Naive thymus-derived CD8-positive, alpha-beta T cell (primary cell): ENCODE measurements around the gene CDKL2. TPM values are rescaled to one million over a fixed set of nuclear protein-coding genes. Genes with fewer than 3 reads are reported as not detected.
A peak's percentile ranks its signal among the peaks of the same experiment; 100 is the strongest.

ENCODE experiments used
- ATAC-seq, 2 donors: fragments of 150-1000 bp; cut with Tn5 transposase in 1 of 2; sonication (Bioruptor Pico), chemical (Tn5 transposase) in 1 of 2; 1 replicate in 1 of 2; 2 replicates in 1 of 2; pipeline ENCODE4 v1.10.0; 2021; ENCODE audit warnings: mild to moderate bottlenecking in 2 of 2, moderate library complexity in 2 of 2
- POLR2A ChIA-PET: fragments of 350-600 bp; sonication (Branson Sonifier 250); formaldehyde crosslinking; loops from one replicate; lab custom pipeline; 2021; ENCODE audit warnings: antibody characterized with exemption; lab: Charles Lee
- DNase-seq, 10 donors: peaks; one replicate each; pipeline versions ENCODE4 v3.0.0 to v3.0.0-alpha.2; 2020 to 2022
- H3K27ac Mint-ChIP-seq, 10 donors: one replicate each; pipeline ENCODE4 v1.8.0; 2020 to 2022; ENCODE audit warnings: mild to moderate bottlenecking in 10 of 10, mixed read lengths in 10 of 10, moderate library complexity in 4 of 10, inconsistent platforms in 1 of 10
- H3K27me3 Mint-ChIP-seq, 5 donors: one replicate each; pipeline ENCODE4 v1.8.0; 2021 to 2022; ENCODE audit warnings: mixed read lengths in 5 of 5
- H3K36me3 Mint-ChIP-seq, 3 donors: one replicate each; pipeline ENCODE4 v1.8.0; 2020 to 2022; ENCODE audit warnings: mixed read lengths in 3 of 3, mild to moderate bottlenecking in 2 of 3, inconsistent platforms in 1 of 3
- H3K4me1 Mint-ChIP-seq, 4 donors: one replicate each; pipeline ENCODE4 v1.8.0; 2021 to 2022; ENCODE audit warnings: mixed read lengths in 4 of 4
- H3K4me3 Mint-ChIP-seq, 10 donors: one replicate each; pipeline ENCODE4 v1.8.0; 2020 to 2022; ENCODE audit warnings: mild to moderate bottlenecking in 10 of 10, mixed read lengths in 10 of 10, moderate library complexity in 6 of 10, inconsistent platforms in 1 of 10
- H3K9me3 Mint-ChIP-seq, 9 donors: one replicate each; pipeline ENCODE4 v1.8.0; 2020 to 2022; ENCODE audit warnings: mixed read lengths in 9 of 9, mild to moderate bottlenecking in 3 of 9, inconsistent platforms in 1 of 9, moderate library complexity in 1 of 9
- polyA plus RNA-seq, 3 donors: library from polyadenylated mRNA; unstranded; fragments of 300-500 nt; fragmentation: Illumina TruSeq; gene quantifications; one replicate each; pipeline ENCODE4 v1.2.3, GENCODE V29; 2021
- total RNA-seq, 8 experiments: library from RNA in 2 of 8; stranded (reverse) in 2 of 8; gene quantifications; one replicate each; pipeline ENCODE4 v1.2.3 and lab custom pipeline; 2021 to 2026

Gene CDKL2
- total and polyA plus RNA-seq, 5 experiments from 2014 or later: 0.20 to 1.0 (median 0.82) TPM

DNA sequence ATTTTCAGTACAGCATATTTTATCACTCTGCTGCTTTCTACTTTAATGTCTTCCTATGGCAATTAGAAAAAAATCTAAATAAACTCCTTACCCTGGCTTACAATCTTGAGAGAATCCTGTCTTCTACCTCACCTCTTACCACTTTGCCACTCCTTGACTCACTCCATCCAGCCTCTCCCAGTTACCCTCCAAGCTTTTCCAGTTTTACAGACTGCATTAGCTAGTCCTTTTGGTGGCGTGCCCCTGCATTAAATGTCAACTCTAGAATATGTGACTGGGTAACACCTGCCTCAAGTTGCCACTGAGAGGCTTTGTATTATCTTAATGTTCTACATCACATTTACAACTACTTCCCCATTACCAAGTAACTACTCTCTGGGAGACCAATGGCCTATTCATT is 7.5 kb upstream of the CDKL2 start:
- H3K9me3 Mint-ChIP-seq: no peaks in the 10 kb centered on the region
- DNase-seq (no peak), ATAC-seq (no peak)
- POLR2A ChIA-PET: no interaction called here
- H3K27ac Mint-ChIP-seq: peak overlapping the region in 6 of 10 donors; percentile 11 to 88 (median 26)
- no peak overlapping the region for H3K4me3 Mint-ChIP-seq
- H3K4me1 Mint-ChIP-seq: peaks cover 0 to 10% (median 0%) of the 10 kb centered on the region in 4 donors
- H3K36me3 Mint-ChIP-seq: peaks cover 0 to 20% (median 0%) of the 10 kb centered on the region in 3 donors
- H3K27me3 Mint-ChIP-seq: no peaks in the 10 kb centered on the region

DNA sequence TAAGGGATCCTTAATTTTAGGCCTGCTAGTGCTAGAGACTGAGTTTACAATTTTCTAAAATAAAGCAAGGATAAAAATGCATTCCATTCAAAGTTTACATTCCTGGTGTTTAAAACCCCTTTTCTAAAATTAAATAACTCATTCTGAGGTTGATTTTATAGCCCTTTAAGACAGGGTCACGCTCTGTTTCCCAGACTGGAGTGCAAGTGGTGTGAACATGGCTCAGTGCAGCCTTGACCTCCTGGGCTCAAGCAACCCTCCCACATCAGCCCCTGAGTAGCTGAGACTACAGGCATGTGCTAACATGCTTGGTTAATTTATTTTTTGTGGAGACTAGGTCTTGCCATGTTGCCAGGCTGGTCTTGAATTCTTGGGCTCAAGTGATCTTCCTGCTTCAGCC is 6.8 kb upstream of the CDKL2 start:
- ATAC-seq: no peak
- H3K27ac Mint-ChIP-seq: peak overlapping the region in 1 of 10 donors; percentile 26
- DNase-seq: no peak
- peaks cover 0 to 14% (median 0%) of the 10 kb centered on the region in 3 donors for H3K36me3 Mint-ChIP-seq
- no peak overlapping the region for H3K4me3 Mint-ChIP-seq
- H3K9me3 Mint-ChIP-seq: no peaks in the 10 kb centered on the region
- H3K4me1 Mint-ChIP-seq: peaks cover 0 to 10% (median 0%) of the 10 kb centered on the region in 4 donors
- no peaks in the 10 kb centered on the region for H3K27me3 Mint-ChIP-seq
- POLR2A ChIA-PET: no interaction called here

DNA sequence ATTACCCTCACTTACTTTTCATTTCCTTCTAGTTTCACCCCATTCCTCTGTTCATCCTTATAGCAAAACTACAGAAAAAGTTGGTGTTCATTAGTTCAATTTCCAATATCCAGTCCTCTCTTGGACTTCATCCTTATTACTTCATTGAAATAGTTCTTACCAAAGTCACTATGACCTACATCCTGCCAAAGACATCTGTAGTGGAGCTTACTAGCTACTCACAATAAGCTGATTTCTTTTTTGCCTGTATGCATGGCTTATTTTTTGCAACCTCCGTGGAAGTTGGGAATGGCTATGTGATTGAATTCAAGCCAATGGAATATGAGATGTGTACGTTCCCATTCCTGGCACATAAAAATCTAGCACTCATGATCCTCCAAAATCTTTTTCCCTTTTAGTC is 4.6 kb upstream of the CDKL2 start:
- no peak for ATAC-seq
- H3K27me3 Mint-ChIP-seq: no peaks in the 10 kb centered on the region
- no peak for DNase-seq
- no peak overlapping the region for H3K4me3 Mint-ChIP-seq
- peaks cover 8 to 17% (median 11%) of the 10 kb centered on the region in 4 donors for H3K4me1 Mint-ChIP-seq
- POLR2A ChIA-PET: interaction anchor here (0.7 kb wide), 1 partner anchor 534 kb away, joined by 4 read pairs; no protein-coding TSS in a partner anchor
- H3K36me3 Mint-ChIP-seq: peaks cover 0 to 3% (median 0%) of the 10 kb centered on the region in 3 donors
- H3K9me3 Mint-ChIP-seq: no peaks in the 10 kb centered on the region
- H3K27ac Mint-ChIP-seq: peak overlapping the region in 1 of 10 donors; percentile 15

DNA sequence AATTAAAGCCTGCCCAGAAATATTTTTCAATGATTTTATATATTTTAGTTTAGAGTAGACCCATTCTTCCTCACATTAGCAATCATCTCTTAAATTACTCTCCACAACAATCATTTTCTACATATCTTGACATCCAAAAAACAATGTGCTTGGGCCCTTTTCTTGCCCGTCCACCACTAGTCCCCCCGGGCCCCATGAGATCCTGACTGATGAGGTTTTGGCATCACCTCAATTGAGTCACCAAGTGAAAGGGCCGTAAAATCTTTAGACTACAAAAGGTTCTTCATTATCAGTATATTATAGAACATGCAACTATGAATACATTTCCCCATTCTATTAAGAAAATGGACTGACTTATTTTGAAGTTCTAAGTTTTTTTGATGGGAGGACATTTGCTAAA is 4.0 kb upstream of the CDKL2 start:
- no peak for ATAC-seq
- Mint-ChIP-seq H3K27me3 (no peaks in the 10 kb centered on the region), H3K27ac (peak overlapping the region in 1 of 10 donors; percentile 21), H3K36me3 (no peaks in the 10 kb centered on the region), H3K4me1 (peaks cover 8 to 17% (median 12%) of the 10 kb centered on the region in 4 donors), H3K9me3 (no peaks in the 10 kb centered on the region), H3K4me3 (no peak overlapping the region)
- POLR2A ChIA-PET: no interaction called here
- no peak for DNase-seq

DNA sequence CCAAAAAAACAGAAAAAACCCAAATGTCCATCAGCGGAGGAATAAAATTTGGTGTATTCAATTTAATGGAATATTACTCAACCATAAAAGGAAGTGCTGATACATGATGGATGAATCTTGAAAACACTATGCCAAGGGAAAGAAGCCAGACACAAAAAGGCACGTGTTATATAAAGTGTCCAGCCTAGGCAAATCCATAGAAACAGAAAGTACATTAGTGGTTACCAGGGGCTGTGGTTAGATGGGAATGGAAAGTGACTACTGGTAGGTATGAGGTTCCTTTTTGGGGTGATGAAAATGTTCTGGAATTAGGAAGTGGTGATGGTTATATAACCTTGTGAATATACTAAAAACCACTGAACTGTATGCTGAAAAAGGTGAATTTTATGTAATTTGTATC is 3.5 kb upstream of the CDKL2 start:
- no peaks in the 10 kb centered on the region for H3K9me3 Mint-ChIP-seq
- no peaks in the 10 kb centered on the region for H3K36me3 Mint-ChIP-seq
- ATAC-seq: no peak
- peaks cover 8 to 15% (median 13%) of the 10 kb centered on the region in 4 donors for H3K4me1 Mint-ChIP-seq
- peak overlapping the region in 1 of 10 donors; percentile 52 for H3K27ac Mint-ChIP-seq
- POLR2A ChIA-PET: no interaction called here
- DNase-seq: no peak
- no peak overlapping the region for H3K4me3 Mint-ChIP-seq
- H3K27me3 Mint-ChIP-seq: peaks cover 0 to 1% (median 0%) of the 10 kb centered on the region in 5 donors

DNA sequence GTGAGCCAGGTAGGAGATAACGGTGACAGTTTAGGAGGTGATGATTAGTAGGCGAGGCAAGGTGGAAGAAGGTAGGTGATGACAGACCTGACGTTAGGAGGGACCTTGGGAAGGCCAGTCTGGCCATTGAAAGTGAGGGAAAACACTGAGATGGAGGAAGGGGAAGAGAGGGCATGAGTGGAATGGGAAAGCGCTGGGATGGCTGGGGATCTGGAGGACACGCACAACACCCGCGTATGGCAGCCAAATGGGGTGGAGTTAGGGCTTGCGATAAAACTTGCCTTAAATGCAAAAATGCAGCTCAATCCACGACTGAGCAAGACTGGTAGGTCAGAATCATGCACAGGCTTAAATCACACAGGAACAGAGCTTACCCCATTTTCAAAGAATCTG is 605 bp upstream of the CDKL2 start:
- Mint-ChIP-seq H3K36me3 (no peaks in the 10 kb centered on the region), H3K4me1 (peaks cover 8 to 14% (median 12%) of the 10 kb centered on the region in 4 donors), H3K27me3 (peaks cover 0 to 1% (median 0%) of the 10 kb centered on the region in 5 donors), H3K9me3 (no peaks in the 10 kb centered on the region), H3K4me3 (peak overlapping the region; percentile 85 to 99 (median 91)), H3K27ac (peak overlapping the region; percentile 16 to 96 (median 92))
- ATAC-seq: no peak
- POLR2A ChIA-PET: interaction anchor here (0.5 to 2.2 kb wide), 3 partner anchors 40 to 433 kb away, joined by 3 to 19 read pairs (median 3); partner anchors contain the start of gene USO1
- DNase-seq: no peak

DNA sequence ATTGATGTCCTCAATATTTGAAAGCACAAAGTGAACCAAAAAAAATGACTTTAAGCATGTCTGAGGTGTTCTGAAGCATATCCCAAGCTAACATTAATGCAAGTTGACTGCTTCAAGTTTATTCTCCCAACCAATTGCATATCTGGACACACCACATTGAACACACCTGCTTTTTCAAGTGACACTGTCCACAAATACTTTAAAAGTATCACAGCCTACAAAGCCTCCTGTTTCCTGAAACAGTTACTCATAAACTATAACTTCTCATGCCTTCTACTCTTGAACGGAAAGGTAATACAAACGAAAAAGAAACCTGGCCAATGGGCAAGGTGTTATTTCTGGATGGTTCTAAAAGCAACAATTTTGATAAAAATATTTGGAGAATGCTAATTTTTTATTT is 1.1 kb downstream of the CDKL2 start:
- no peaks in the 10 kb centered on the region for H3K36me3 Mint-ChIP-seq
- ATAC-seq (no peak), DNase-seq (no peak)
- H3K27ac Mint-ChIP-seq: peak overlapping the region in 1 of 10 donors; percentile 96
- H3K27me3 Mint-ChIP-seq: peaks cover 0 to 1% (median 0%) of the 10 kb centered on the region in 5 donors
- no peaks in the 10 kb centered on the region for H3K9me3 Mint-ChIP-seq
- peak overlapping the region; percentile 24 to 99 (median 74) for H3K4me3 Mint-ChIP-seq
- POLR2A ChIA-PET: interaction anchor here (1.4 kb wide), 1 partner anchor 69 kb away, joined by 6 read pairs; no protein-coding TSS in a partner anchor
- H3K4me1 Mint-ChIP-seq: peaks cover 8 to 14% (median 10%) of the 10 kb centered on the region in 4 donors

DNA sequence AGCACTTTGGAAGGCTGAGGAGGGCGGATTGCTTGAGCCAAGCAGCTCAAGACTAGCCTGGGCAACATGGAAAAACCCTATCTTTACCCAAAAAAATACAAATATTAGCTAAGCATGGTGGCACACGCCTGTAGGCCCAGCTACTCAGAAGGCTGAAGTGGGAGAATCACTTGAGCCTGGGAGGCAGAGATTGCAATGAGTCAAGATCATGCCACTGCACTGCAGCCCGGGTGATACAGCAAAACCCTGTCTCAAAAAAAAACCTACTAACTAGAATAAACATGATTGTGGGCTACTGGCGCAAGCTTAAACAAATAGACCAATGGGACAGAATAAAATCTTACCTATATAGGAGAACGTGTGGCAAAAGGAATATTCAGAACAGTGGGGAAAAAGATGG is 7.3 kb downstream of the CDKL2 start:
- DNase-seq (no peak), ATAC-seq (no peak)
- POLR2A ChIA-PET: no interaction called here
- H3K27me3 Mint-ChIP-seq: no peaks in the 10 kb centered on the region
- no peak overlapping the region for H3K4me3 Mint-ChIP-seq
- H3K27ac Mint-ChIP-seq: no peak overlapping the region
- no peaks in the 10 kb centered on the region for H3K4me1 Mint-ChIP-seq
- no peaks in the 10 kb centered on the region for H3K36me3 Mint-ChIP-seq
- no peaks in the 10 kb centered on the region for H3K9me3 Mint-ChIP-seq

DNA sequence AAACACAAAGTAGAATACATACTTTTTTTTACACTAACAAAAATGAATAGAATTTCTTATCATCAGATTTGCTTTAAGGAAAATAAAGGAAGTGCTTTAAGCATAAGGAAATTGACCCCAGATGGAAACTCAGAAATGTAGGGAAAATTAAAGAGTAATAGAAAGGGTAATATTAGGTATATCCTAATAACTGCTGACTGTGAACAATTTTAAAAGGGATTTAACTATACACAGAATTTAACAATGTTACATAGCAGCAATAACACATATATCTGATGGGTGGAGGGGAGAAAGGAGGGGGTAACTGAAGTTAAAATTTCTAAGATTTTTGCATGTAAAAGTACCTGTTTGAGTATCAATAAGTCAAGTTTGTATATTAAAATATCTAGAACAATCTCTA is 8.6 kb downstream of the CDKL2 start:
- H3K27ac Mint-ChIP-seq: no peak overlapping the region
- POLR2A ChIA-PET: no interaction called here

DNA sequence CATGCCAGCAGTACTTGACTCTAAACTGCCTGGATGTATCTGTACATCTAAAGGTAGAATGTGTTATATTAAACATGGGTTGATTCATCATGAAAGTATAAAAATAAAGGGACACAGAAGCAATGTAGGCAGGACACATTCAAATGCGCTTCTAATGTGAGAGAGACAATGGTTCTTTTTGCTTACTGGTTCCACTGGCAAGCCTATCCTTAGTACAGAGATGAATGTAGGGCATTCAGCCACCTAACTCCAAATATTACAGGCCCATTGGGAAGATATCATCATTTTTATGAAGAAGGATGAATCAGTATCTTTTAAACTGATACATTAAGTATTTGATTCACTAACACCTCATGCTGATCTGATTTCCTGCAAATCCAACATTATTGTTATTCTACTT is 18.0 kb downstream of the CDKL2 start:
- Mint-ChIP-seq H3K4me3 (no peak overlapping the region), H3K36me3 (peaks cover 0 to 7% (median 0%) of the 10 kb centered on the region in 3 donors), H3K27ac (no peak overlapping the region), H3K27me3 (peaks cover 0 to 1% (median 0%) of the 10 kb centered on the region in 5 donors), H3K9me3 (peaks cover 0 to 3% (median 0%) of the 10 kb centered on the region in 9 donors), H3K4me1 (no peaks in the 10 kb centered on the region)
- no peak for DNase-seq
- POLR2A ChIA-PET: no interaction called here
- ATAC-seq: no peak

More for the DNA sequence above, 8.6 kb downstream of the CDKL2 start:
- DNase-seq (no peak), ATAC-seq (no peak)
- H3K36me3 Mint-ChIP-seq: peaks cover 0 to 1% (median 0%) of the 10 kb centered on the region in 3 donors
- no peak overlapping the region for H3K4me3 Mint-ChIP-seq
- H3K4me1 Mint-ChIP-seq: no peaks in the 10 kb centered on the region
- no peaks in the 10 kb centered on the region for H3K27me3 Mint-ChIP-seq
- H3K9me3 Mint-ChIP-seq: peaks cover 0 to 1% (median 0%) of the 10 kb centered on the region in 9 donors

DNA sequence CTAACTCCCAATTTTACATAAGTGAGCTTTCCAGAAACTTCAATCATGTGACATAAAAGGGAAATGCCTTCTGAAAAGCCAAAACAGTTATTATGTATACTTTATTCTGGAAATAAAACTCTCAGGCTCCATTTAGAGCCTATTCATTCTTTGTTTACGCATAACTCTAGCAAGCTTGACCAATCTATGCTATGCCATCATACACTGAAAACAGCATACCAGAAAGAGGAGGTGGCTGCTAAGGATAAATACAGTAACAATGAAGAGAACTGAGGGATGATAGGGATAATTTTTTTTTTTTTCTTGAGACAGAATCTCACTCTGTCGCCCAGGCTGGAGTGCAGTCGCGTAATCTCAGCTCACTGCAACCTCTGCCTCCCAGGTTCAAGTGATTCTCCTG is 24.4 kb downstream of the CDKL2 start:
- DNase-seq: no peak

DNA sequence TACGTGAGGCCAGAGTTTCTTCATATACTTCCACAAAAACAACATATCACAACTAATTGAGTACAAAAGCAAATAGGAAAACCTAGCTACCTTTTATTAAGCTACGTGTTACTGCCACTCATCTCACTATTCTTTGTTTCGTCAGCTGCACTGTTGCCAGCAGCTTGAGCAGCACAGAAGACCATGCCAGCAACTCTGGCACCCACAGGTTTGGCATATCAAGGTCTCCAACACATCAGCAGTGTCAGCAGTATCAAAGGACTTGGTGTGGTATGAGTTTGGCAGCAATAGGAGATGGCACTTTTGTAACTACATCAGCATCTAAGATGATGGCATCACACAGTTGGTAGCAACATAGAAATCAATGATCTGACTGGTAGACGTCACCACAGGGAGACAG is 30.7 kb downstream of the CDKL2 start:
- POLR2A ChIA-PET: no interaction called here

More for the DNA sequence above, 24.4 kb downstream of the CDKL2 start:
- ATAC-seq: no peak
- Mint-ChIP-seq H3K9me3 (peaks cover 0 to 3% (median 0%) of the 10 kb centered on the region in 9 donors), H3K36me3 (no peaks in the 10 kb centered on the region), H3K27ac (no peak overlapping the region), H3K27me3 (peaks cover 0 to 1% (median 0%) of the 10 kb centered on the region in 5 donors), H3K4me3 (no peak overlapping the region), H3K4me1 (no peaks in the 10 kb centered on the region)
- POLR2A ChIA-PET: no interaction called here

DNA sequence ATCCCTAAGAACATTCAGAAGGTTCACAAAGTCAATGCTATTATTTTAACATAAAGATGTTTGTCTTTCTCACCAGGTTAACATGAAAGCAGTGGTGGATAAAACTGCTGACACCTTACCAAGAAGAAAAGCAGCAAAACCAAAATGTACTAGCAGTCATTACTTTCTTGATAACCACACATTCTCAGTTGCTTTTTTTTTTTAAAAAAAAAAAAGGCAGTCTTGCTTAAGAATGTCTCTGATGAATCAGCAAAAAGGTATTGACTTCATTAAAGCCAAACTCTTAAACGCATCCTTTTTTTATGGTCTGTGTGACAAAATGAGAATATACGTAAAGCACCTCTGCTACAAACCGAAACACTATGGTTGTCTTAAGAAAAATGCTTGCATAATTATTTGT is 31.9 kb downstream of the CDKL2 start:
- ATAC-seq (no peak), DNase-seq (no peak)
- Mint-ChIP-seq H3K36me3 (no peaks in the 10 kb centered on the region), H3K4me1 (peaks cover 0 to 2% (median 0%) of the 10 kb centered on the region in 4 donors), H3K9me3 (no peaks in the 10 kb centered on the region), H3K27me3 (no peaks in the 10 kb centered on the region), H3K4me3 (no peak overlapping the region), H3K27ac (no peak overlapping the region)
- POLR2A ChIA-PET: no interaction called here

More for the DNA sequence above, 30.7 kb downstream of the CDKL2 start:
- DNase-seq (no peak), ATAC-seq (no peak)
- H3K9me3 Mint-ChIP-seq: no peaks in the 10 kb centered on the region
- no peak overlapping the region for H3K27ac Mint-ChIP-seq
- H3K36me3 Mint-ChIP-seq: no peaks in the 10 kb centered on the region
- H3K4me1 Mint-ChIP-seq: peaks cover 0 to under 1% (median 0%) of the 10 kb centered on the region in 4 donors
- no peaks in the 10 kb centered on the region for H3K27me3 Mint-ChIP-seq
- no peak overlapping the region for H3K4me3 Mint-ChIP-seq

DNA sequence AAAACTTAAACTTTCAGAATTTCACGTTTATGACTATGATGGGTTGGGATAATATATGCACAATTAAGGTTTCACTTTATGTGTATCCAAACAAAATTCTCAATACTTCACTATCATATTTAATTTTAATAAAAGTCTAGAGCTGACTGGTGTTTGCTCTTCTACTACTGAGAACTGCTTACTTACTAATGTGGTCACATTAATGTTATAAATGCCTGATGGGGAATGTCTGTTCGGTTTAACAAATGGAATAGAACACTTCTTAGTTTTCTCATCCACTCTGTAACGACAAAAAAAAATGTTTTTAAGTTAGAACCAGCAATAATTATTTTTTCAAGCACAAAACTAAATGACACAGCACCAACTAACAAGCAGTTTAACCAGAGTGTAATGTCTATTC is 34.3 kb downstream of the CDKL2 start:
- no peak for ATAC-seq
- Mint-ChIP-seq H3K9me3 (no peaks in the 10 kb centered on the region), H3K4me3 (no peak overlapping the region), H3K27ac (no peak overlapping the region), H3K27me3 (no peaks in the 10 kb centered on the region), H3K4me1 (peaks cover 0 to 2% (median 0%) of the 10 kb centered on the region in 4 donors), H3K36me3 (no peaks in the 10 kb centered on the region)
- POLR2A ChIA-PET: no interaction called here
- DNase-seq: no peak
